T-helper 1 cell treated with Interleukin-12 subunit alpha and Interleukin-12 subunit beta and Interleukin-4 antibody, amounts not matched to agents 30 ng/mL and 1 ng/mL, for 36 hours (primary cell): Measurements from ENCODE around the gene NOL6. TPM values are rescaled to one million over a fixed set of nuclear protein-coding genes. Genes with fewer than 3 reads are reported as not detected.
"Not testable (repeated sequence)": the region's sequence is repeated elsewhere in the genome, so short reads cannot be mapped to it uniquely, and the experiment has no call there.

Experiments used
- intact Hi-C: fragments of 100-400 bp; cut with micrococcal nuclease; formaldehyde crosslinking; loops from one replicate; pipeline ENCODE4 v1.15.1; 2024
- total RNA-seq: library from RNA; stranded (reverse); gene quantifications from 2 replicates; pipeline ENCODE4 v1.2.3, GENCODE V29; 2022

The NOL6 gene
- total RNA-seq, 1 donor from 2014 or later = 51.2 TPM

GRCh38 chr9:33435821-33436277, 37.9 kb downstream of the NOL6 start:
- intact Hi-C loops = no loop called here

- intact Hi-C loops = no loop called here
Observed at GRCh38 chr9:33434317-33435105, 39.2 kb downstream of the NOL6 start.

- intact Hi-C loops = no loop called here
Observed at GRCh38 chr9:33433871-33434270, 39.9 kb downstream of the NOL6 start.

- intact Hi-C loops = no loop called here
Observed at GRCh38 chr9:33431420-33431819, 42.3 kb downstream of the NOL6 start.

- intact Hi-C loops = no loop called here
Observed at GRCh38 chr9:33430942-33431341, 42.8 kb downstream of the NOL6 start.

GRCh38 chr9:33429256-33429985, 44.3 kb downstream of the NOL6 start:
- intact Hi-C loops = no loop called here

GRCh38 chr9:33426843-33427293, 46.9 kb downstream of the NOL6 start:
- intact Hi-C loops = no loop called here

- intact Hi-C loops = no loop called here
Observed at GRCh38 chr9:33425128-33425533, 48.6 kb downstream of the NOL6 start.

- intact Hi-C loops = not testable (repeated sequence)
Observed at GRCh38 chr9:33424492-33424891, 49.2 kb downstream of the NOL6 start.

GRCh38 chr9:33424043-33424442, 49.7 kb downstream of the NOL6 start:
- intact Hi-C loops = not testable (repeated sequence)

GRCh38 chr9:33419708-33420303, 53.9 kb downstream of the NOL6 start:
- intact Hi-C loops = loop anchor here (5.0 to 10.0 kb wide), 5 partner anchors 92 to 397 kb away; partner anchors contain the start of genes DNAJA1 and UBE2R2

- intact Hi-C loops = loop anchor here (5.0 to 10.0 kb wide), 5 partner anchors 94 to 399 kb away; partner anchors contain the start of genes DNAJA1 and UBE2R2
Observed at GRCh38 chr9:33418090-33418489, 55.6 kb downstream of the NOL6 start.

GRCh38 chr9:33416996-33417395, 56.7 kb downstream of the NOL6 start:
- intact Hi-C loops = loop anchor here (5.0 to 10.0 kb wide), 5 partner anchors 95 to 400 kb away; partner anchors contain the start of genes DNAJA1 and UBE2R2

GRCh38 chr9:33415501-33416038, 58.2 kb downstream of the NOL6 start:
- intact Hi-C loops = loop anchor here (1.0 to 10.0 kb wide), 14 partner anchors 12 to 402 kb away; partner anchors contain the start of genes B4GALT1, CHMP5, DNAJA1 and NFX1

GRCh38 chr9:33414889-33415500, 58.7 kb downstream of the NOL6 start:
- intact Hi-C loops = loop anchor here (1.0 to 10.0 kb wide), 14 partner anchors 12 to 402 kb away; partner anchors contain the start of genes B4GALT1, CHMP5, DNAJA1 and NFX1

- intact Hi-C loops = loop anchor here (2.0 to 10.0 kb wide), 3 partner anchors 247 to 389 kb away; partner anchors contain the start of genes B4GALT1 and DNAJA1
Observed at GRCh38 chr9:33414268-33414667, 59.5 kb downstream of the NOL6 start.
